GM19023 (cell line): ENCODE measurements around the gene VWA3B.
A peak's percentile ranks its signal among the peaks of the same experiment; 100 is the strongest.
"Not testable (repeated sequence)": the region's sequence is repeated elsewhere in the genome, so short reads cannot be mapped to it uniquely, and the experiment has no call there.

Experiments
- ATAC-seq: cut with Tn5 transposase; IDR thresholded peaks from one replicate; pipeline ENCODE4 v1.9.1; 2021; ENCODE audit warnings: mild to moderate bottlenecking, moderate library complexity; ENCODE audit not compliant: unreplicated experiment

The VWA3B gene

DNA sequence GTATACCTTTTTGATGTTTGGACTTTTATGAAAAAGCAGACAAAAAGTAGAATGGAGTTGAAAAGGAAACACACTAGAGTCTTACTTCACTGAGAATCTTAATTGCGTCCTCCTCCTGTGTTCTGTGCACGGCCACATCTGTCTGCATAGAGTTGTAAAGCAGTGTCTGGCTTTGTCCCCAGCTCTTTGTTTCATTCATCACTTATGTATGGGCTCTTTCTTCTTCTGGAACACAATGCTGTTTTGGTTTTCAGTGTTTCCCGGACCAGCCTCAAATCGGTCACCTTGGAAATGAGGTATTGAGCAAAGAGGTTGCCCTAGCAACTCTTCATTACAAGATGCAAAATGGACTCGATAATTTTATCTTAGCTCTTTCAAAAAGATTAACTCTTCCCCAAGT is 155.0 kb downstream of the VWA3B start:
- ATAC-seq: no peak

DNA sequence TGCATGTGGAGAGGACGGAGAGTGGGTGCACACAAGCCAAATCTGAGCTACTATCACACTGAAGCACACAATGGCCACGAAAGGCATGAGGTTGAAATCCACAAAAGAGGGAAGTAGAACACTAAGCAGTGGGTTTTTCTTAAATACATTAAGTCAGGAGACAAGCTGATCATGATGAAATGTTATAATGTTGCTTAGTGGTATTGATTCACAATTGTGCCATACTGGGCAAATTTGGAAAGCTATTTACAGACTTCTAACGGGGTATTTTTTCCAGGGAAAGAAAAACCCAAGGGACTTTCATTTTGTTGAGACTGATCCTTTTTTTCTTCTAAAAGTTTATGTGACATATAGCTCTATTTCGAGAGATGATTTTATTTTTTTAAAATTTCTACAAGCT is 158.5 kb downstream of the VWA3B start:
- ATAC-seq: no peak

DNA sequence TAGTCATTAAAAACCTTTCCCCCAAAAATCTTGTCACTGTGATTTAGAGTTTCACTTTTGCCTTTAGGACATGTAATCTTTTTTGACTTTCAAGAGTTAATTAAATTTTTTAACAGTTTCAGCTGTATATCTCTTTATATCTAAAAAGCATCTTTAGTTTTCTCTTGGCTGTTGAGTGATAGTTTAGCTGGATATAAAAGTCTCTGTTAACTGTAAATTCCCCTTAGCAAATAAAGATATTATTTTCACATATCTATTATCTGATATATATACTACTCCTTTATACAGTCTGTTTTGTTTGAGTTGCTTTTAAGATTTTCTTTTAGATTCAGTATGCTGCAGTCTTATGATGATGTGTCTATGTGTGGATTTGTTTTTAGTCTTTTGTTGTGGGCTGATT is 160.4 kb downstream of the VWA3B start:
- ATAC-seq: no peak

DNA sequence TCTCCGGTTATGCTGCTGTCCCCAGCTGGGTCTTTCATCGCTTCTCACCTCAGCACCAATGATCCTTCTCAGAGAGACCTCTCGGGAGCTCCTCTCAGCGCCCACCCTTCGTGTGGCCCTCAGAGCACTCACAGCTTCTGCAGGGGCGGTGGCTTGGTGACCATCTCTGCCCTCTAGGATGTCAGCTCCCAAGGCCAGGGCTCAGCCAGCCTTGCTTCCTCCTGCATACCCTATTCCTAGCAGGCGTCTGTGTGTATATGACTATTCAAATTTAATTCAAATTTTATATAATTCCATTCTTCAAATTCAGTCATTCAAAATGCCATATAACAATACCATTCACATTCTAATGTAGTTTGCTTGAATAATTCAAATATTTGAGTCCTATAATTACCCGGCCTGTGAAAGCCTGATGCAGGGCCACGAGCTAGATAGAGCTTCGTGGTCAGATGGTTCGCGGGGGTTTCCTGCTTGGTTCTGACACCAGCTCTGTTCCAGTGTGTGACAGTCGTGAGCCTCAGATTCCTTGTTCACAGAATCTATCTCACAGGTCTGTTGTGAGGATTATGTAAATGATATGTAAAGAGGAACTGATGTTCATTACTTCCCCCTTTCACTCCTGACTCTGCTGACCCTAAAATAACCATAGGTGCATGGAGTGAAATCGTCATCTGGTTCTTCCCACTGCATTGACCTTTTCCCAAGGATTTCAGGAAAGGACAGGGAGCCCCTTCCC is 165.2 kb downstream of the VWA3B start:
- no peak for ATAC-seq

DNA sequence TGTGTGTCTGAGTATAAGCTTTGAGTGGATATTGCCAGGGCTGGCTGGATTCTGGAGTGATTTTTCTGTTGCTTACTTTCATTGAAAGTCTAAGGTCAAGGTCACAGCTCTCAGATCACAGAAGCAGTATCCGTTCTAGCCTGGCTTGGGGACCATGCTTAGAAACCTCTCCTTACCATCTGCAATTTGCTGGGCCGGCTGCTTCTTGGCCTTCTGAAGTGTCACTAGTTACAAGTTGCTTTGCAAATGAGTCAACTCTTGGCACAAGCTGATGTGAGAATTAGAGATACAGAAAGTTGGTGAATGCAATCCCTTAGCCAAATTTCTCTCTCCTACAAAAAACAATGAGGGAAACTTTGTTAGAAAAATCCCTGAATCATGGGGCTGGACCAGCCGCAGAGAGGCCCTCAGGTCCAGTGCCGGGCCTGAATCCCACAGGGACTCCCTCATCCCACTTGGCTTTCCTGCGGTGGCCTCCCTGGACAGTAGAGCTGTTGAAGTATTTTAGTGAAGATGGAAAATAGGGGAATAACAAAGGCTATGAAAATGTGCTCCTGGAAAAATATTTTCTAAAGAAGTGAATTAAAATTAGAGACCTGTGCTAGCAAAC is 166.6 kb downstream of the VWA3B start:
- ATAC-seq: no peak

DNA sequence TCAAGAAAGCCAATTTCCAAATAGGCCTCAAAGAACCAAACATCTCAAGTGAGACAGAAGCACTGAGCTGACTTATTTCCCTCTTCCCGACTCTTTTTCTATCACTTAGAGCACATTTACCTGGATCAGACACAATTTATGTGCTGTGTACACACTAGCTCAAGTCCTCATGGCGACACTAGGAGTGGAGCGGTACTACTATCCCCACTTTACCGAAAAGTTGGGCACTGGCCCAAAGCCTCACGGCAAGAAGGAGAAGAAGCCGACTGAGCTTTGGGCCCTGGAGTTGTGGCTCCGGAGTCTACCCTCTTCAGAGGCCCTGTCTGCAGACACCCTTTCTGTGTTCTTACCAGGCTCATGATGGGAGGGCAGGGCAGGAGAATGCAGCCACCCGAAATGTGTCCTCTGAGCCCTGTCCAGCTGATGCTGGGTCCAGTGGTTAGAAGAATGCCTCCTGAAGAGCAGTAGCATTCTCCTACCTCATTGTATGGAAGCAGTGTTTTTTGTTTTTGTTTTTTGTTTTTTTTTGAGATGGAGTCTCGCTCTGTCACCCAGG is 167.6 kb downstream of the VWA3B start:
- ATAC-seq: no peak

DNA sequence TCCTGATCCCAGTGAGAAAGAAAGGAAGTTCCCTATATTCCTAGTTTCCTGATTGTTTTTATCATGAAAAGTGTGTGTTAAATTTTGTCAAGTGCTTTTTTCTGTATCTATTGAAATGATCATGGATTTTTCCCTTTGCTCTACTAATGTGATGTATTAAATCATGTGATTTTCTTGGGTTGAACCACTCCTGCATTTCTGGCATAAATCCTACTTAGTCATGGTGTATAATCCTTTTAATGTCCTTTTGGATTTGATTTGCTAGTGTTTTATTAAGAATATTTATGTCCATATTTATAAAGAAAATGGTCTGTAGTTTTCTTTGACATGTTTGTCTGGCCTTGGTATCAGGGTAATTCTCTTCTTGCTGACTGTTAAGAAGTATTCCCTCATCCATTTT is 171.9 kb downstream of the VWA3B start:
- no peak for ATAC-seq

DNA sequence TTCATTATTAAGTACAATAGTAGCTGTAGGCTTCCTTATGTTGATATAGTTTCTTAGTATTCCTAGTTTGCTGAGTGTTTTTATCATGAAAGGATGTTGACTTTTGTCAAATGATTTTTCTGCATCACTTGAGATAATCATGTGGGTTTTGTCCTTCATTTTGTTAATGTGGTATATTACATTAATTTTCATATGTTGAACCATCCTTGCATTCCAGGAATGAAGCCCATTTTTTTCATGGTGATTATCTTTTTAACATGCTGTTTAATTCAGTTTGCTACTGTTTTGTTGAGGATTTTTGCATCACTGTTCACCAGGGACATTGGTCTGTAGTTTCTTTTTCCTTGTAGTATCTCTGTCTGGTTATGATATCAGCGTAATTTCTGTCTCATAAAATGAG is 176.4 kb downstream of the VWA3B start:
- no peak for ATAC-seq

DNA sequence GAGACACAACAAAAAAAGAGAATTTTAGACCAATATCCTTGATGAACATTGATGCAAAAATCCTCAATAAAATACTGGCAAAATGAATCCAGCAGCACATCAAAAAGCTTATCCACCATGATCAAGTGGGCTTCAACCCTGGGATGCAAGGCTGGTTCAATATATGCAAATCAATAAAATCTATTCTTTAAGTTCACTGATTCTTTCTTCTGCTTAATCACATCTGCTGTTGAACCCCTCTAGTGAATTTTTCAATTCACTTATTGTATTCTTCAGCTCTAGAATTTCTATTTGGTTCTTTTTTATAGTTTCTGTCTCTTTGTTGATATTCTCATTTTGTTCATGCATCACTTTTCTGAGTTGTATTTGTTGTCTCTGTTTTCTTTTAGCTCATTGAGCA is 181.3 kb downstream of the VWA3B start:
- ATAC-seq: not testable (repeated sequence)

DNA sequence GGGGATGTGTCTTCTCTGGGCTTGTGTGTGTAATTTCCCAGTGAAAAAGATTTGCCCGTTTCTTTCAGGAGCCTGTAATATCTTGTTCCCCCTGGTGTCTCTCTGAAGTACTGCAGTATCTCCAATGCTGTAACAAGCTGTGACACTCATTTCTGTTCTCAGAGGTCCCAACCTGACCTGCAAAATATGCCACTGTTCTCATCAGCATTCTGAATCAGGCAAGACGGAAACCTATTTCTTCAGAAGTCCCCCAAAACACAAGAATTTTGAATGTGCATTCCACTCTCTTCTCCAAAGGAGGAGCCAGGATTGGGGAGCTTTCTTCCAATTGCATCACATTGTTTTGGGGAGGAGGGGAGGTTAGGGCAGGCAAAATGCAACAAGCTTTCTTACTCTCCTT is 182.3 kb downstream of the VWA3B start:
- no peak for ATAC-seq

DNA sequence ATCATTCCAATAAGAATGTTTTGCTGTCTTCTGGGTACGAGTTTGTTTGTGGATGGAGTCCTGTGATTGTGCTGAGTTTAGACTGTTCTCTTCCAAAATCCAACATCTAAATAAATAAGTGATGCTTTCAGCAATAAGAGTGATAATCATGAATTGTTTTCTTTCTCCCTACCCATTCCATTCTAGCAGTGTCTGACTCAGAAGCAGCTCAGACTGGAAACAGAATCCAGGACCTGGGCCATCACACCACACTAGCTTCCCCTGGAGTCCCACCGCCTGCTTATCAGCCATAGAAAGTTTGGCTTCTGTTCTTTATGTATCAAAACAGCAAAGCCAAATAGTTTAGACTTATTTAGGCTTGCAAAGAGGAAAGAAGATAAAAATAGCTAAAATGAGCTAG is 182.9 kb downstream of the VWA3B start:
- ATAC-seq: no peak

DNA sequence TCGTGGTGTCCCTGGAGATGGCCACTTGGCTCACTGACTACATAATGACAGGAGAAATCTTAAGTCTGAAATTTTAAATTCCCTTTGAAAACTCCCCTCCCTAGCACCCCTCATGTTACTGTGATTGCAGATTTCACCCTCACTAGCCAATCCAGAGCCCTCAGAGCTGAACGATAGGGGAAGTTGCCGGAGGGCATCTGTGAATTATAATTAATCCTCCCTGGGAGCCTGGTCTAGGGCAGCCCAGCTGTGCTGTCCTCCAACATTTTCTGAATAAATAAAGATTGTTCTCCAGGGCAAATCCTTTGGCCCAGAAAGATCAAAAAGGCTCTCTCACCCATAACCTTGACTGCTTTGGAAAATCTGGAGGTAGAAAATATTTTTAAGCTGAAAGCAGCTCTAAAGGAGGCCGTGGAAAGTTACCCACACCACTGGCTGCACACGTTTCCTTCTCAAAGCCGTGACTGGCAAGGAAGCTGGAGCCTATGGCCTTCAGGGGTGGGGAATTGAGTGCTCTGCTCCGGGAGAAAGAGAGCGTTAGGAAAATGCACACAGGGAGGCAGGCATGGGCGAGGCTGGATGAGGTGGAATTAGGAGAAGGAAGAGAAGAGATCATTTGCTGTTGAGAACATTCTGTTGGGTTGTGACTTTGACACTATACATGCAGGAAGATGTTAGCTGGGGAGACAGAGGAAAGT is 190.3 kb downstream of the VWA3B start:
- ATAC-seq: no peak

DNA sequence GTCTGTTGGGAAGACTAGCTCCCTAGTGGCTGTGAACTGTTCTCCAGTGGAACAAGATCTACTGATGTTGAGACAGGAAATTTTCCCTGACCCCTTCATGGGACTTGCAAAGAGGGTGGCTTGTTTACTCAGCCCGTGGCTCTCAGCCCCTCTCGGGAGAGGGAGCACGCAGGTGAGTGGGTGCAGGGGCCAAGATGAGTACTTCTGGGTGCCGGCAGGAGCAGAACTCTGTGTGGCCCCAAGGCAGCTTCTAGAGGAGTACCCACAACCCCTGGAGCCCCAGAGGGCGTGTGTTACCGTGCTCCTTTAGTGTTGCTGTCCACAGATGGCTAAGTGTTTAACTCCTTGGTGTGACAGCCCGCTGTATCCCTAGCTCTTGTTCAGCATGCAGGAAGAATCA is 191.1 kb downstream of the VWA3B start:
- ATAC-seq: no peak

DNA sequence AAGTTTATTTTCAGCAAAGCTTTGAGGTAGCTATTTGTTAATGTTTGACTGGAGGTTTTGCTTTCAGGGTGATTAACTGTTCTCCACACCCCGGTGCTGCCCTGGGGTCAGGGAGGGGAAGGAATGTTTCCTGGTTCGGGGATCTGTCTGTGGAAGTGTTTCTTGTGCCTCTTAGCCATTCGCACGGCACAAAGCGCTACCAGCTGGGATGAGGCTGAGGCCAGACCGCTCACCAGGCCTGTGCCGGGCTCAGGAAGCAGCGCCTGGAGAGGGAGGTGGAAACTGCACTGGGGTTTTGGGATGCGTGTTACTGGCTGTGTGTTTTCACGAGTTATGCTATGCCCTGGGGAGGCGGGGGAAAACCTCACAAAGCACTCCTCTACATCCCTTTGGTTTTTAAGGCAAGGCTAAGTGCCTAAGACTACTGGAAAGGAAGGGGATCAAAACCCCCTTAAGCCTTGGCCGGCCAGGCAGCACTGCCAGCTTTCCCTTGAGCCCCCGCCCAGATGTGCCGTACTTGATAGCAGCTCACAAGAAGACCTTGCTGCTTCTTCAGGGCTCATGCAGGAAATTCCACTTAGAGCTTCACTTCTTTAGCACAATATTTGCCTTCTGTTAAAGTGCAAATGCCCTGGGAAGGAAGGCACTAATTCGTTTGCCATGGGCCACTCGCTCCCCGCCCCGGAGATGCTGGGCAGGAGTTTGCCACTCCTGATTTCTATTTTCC is 193.6 kb downstream of the VWA3B start:
- peak; percentile 70 for ATAC-seq

DNA sequence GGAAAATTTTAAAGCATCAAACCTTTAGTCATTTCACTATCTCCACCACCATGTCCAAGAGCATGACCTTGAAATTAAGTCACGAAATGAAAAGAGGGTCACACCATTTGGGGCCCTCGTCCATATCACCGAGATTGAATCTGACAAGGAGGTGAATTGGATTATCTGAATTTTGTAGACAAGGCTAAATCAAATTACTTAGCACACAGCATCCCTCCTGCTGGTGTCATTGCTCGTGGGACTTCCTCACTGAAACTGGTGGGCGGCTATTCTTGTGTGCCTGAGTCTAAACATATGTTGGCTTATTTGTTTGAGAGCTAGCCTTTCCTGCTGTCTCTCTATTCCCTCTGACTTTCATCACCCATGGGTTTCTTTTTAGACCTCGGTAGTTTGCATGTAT is 194.6 kb downstream of the VWA3B start:
- ATAC-seq: peak; percentile 49

DNA sequence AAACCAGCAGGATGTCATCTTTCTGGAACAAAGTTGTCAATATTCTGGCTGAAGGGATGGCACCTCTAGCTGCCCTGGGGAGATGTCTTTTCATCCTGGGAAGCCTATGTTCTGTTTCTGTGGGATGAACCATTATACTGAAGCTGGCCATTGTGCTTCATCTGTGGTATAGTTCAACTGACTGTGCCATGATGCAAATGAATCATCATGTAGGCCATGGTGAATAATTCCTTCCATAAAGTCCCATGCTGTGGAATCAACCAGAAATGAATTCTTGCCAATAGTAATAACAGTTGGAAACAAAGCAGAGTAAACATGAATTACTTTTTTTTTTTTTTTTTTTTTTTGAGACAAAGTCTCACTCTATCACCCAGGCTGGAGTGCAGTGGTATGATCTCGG is 195.1 kb downstream of the VWA3B start:
- no peak for ATAC-seq

DNA sequence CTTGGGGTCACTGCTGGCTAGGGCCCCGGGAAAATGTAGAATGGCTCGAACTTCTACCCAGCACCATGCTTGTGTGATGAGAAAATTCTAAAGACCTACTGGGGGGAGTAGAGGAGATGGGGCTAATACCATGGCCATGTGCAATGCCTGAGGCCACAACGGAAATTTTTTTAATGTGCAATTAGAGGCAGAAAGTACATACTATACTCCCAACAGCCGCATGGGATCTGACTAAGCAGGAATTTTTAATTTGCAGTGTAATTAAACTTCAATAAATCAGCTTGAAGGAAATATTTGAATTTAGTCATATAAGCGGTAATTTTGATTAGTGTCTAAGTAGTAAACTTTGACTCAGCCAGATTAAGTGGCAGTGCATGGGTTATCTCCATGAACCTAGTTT is 206.1 kb downstream of the VWA3B start:
- no peak for ATAC-seq

DNA sequence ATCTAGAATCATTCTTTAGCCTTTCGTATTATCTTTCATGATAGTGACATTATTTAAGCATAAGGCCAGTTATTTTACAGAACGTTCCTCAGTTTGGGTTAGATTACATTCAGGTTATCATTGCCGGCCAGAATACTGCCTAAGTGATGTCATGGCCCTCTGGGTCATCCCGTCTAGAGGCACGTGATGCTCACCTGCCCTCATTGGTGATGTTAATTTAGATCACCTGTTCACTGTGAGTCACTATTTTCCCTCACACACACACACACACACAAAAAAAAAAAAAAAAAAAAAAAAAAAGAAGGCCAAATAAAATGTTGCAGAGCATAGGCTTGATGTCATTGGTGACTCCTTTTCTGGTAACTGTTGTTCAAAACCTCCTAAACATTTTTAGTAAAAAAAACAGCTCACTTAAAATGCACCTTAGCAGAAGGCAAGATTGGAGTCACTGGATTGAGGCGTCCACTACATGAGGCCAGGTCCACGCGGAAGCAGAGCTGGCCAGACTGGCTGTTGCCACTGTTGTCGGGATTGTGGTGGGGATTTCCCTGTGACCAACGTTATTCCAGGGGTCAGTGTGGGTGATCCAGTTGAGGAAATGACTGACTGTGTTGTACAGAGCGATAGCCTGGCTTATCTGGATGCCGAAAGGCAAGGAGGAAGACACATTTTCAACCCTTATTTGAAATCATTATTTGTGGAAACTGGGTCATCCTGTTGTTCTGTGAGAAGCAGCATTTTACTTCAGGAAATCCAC is 207.1 kb downstream of the VWA3B start:
- no peak for ATAC-seq

DNA sequence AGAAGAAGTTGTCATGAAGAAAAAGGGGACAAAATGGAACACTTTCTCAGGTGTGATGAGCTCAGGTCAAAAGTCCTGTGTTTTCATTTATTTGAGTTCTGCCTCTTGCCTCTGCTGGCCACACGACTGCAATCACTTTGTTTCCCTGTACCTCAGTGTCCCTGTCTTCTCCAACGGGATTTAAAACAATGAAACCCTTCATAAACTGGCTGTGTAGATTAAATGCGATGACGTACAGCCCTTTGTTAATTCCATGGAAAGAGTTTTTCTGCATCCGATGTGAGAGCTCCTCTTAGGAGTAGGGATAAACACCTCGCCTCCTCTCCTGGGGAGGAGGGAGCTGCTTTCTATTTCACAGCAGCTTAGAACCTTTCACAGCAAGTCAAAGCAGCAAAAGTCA is 207.7 kb downstream of the VWA3B start:
- no peak for ATAC-seq

DNA sequence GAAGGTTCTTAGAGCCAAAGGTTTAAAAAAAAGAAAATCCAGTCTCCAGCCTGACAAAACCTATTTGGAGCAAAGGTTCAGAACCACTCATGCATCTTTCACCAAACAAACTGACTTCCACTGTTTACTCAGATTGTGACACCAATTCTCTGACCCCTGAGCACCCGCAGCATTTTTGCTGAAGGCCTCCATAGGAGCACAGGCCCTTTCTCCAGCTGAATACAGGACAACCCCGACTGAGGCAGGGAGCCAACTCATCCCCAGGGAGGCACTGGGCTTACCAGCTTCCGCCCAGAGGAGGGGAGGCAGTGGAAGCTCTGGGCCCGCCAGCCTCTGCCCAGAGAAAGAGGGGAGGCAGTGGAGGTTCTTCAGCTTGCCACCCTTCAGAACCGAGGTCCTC is 208.3 kb downstream of the VWA3B start:
- no peak for ATAC-seq
